Measurements from ENCODE around the gene ITPKB.

ITPKB gene

GRCh38 chr1:226607821-226608220 is 131.3 kb downstream of the ITPKB start:
- no peak for DNase-seq (ENCODE audit: low spot score)
- no peak overlapping the region for H3K27ac ChIP-seq
- TF ChIP-seq CTCF (IDR thresholded peaks at IDR 0.05) = no peak
- H3K4me3 ChIP-seq = no peak overlapping the region

DNA sequence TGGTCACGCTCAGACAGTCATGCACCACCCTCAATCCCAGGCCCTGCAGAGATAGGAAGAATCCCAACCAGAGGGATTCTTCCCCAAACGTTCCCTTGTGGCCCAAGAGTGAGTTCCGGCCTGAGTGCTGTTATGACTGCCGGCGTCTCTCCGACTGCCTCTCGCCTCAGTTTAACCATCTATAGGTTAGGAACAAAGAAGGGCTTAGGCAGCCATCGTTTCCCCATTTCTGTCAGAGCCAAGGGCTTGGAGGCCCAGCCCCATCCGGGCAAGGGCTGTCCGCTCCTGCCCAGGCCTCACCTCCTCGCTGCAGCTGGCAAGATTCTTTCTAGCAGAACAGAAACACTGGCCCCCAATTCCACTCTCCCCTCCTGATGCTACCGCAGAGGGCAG is 131.8 kb downstream of the ITPKB start:
- Histone ChIP-seq H3K27ac (no peak overlapping the region), H3K4me3 (no peak overlapping the region)
- TF ChIP-seq CTCF (IDR thresholded peaks at IDR 0.05) = no peak
- no peak for DNase-seq (ENCODE audit: low spot score)

DNA sequence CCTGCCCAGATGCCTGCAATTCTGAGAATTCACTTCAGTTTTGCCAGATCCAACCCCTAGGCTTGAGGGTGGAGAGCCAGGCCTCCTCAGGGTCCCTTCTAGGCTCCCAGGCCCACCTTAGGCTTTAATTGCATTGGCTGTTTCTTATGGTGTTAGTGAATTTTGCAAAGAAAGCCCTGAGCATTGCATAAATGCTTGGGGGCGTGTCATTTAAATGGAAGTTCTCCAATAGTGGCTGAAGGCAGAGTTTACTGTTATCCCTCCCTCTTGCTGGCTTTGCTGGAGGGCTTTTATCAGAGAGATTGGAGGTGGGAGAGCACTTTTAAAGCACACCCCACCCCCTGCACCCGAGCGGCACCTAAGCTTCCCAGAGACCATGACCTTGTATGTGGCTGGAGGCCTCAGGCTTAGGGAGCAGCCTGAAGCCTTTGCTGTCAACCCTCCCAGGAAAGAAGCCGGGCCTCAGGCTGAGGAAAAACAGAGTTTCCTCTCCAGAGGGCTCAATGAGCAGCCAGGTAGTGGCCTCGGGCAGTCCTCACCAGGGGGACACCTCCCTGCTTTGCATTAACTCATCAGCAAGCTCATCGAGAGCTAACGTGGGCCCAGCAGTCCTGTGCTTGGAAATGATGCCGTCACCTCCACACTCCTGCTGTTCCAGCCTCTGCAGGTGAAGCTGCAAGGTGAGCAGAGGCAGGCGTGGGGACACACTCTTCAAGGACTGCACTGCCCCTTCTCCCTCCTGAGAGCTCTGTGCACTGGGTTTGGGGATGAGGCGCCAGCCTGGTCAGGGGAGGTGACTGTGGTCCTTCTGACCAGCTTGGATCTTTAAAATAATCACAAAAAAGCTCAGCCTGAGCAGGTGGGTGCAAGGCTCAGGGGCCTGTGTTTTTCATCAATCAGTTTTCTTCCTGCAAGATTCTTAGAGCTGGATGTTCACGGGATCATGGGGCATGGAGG is 132.5 kb downstream of the ITPKB start:
- H3K4me3 ChIP-seq = no peak overlapping the region
- no peak for DNase-seq (ENCODE audit: low spot score)
- H3K27ac ChIP-seq = no peak overlapping the region
- TF ChIP-seq CTCF (IDR thresholded peaks at IDR 0.05) = no peak

GRCh38 chr1:226605318-226605950 is 133.6 kb downstream of the ITPKB start:
- H3K27ac ChIP-seq = peak overlapping the region in 1 of 2 donors; percentile 90
- no peak for DNase-seq (ENCODE audit: low spot score)
- no peak for TF ChIP-seq CTCF (IDR thresholded peaks at IDR 0.05)
- H3K4me3 ChIP-seq = no peak overlapping the region

DNA sequence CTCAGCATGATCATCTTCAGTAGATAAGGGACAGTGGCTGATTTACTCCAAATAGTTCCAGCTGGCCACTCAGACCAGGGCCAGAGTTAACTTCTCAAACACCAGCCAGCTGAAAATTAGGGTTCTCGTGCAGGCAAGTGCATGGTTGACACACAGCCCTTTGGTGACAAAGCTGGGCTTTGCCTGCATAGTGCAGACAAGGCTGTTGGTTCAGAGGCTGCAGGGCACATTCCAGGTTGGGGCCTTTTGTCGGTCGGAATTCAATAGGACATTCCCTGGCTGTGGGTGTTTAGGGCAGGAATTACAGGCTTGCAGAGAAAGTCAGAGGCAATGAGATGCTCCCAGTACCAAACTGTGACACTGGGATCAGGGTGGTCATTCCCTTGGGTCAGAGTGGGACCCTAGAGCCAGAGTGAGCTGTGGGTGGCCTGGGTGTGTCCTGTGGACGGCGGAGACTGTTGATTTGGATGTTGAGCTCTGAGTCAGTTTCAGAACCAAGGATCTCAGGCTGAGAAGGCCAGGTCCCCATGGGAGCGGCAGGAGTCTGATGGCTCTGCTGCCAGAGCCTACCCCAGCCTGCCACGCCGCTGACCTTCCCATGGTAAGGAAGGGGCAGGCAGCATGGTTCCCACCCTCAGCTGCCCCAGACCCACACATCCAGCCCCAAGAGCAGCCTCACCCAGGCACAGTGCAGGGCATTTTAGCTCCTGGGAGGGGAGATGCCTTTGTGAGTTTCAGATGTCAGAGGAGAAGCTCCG is 134.3 kb downstream of the ITPKB start:
- DNase-seq (ENCODE audit: low spot score) = no peak
- Histone ChIP-seq H3K4me3 (no peak overlapping the region), H3K27ac (peak overlapping the region in 1 of 2 donors; percentile 90)
- no peak for TF ChIP-seq CTCF (IDR thresholded peaks at IDR 0.05)

DNA sequence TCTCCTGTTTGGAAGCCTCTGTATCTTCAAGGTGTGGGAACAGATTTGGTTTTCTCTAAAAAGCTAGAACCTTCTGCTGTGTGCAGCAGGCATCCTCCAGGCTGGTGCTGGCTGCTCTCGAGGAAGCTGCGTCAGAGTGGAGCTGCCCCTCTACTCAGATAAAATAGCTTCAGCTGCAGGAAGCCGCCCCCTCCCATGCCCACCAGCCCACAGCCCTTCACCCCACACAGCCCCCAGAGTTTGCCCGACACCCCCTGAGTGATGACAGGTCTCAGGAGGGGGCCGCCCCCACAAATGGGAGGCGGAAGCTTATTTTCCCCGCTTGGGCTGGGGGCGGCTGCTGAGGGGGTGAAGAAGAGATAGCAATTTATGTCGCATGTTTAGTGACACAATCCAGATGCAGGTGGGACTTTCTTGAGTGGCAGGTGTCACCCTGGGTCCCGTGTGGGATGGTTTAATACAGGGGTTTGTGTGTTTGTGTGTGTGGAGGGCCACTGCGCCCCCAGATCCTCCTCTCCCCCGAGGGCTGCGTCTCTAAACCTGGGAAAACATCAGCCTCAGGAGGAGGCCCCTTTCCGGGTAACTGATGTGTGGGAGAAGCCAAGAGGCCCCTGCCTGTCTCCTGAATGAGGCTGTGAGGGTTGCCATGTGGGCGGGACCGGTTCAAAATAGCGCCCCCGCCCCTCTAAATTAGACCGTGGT is 135.1 kb downstream of the ITPKB start:
- no peak for DNase-seq (ENCODE audit: low spot score)

More for the DNA sequence above, 135.1 kb downstream of the ITPKB start:
- no peak overlapping the region for H3K4me3 ChIP-seq
- H3K27ac ChIP-seq = peak overlapping the region in 1 of 2 donors; percentile 90
- TF ChIP-seq CTCF (IDR thresholded peaks at IDR 0.05) = no peak

Data from coronary artery (tissue), 2 donors.